MV-4-11 (cell line): Measurements from ENCODE around the gene ATAD3C.
"Not testable (repeated sequence)": the region's sequence is repeated elsewhere in the genome, so short reads cannot be mapped to it uniquely, and the experiment has no call there.

Source experiments
- DNase-seq: peaks from one replicate; lab custom pipeline; 2025; lab: John Stamatoyannopoulos, UW

The ATAD3C gene

GRCh38 chr1:1449099-1449739, at the start of gene ATAD3C:
Gene ATAD3C, plus strand, starts transcription at chr1:1449689. Its CDS starts 995 bp downstream, at chr1:1450684.
- DNase-seq, result no peak

- no peak for DNase-seq
Observed at GRCh38 chr1:1399872-1400575, 49.5 kb upstream of the ATAD3C start.

- DNase-seq, result no peak
Observed at GRCh38 chr1:1400576-1401456, 48.7 kb upstream of the ATAD3C start.

GRCh38 chr1:1401457-1402010, 48.0 kb upstream of the ATAD3C start:
- DNase-seq, result no peak

- DNase-seq, result peak; percentile 51
Observed at GRCh38 chr1:1402072-1402900, 47.2 kb upstream of the ATAD3C start.

- DNase-seq, result not testable (repeated sequence)
Observed at GRCh38 chr1:1402901-1403392, 46.5 kb upstream of the ATAD3C start.

- DNase-seq, result no peak
Observed at GRCh38 chr1:1403653-1404052, 45.8 kb upstream of the ATAD3C start.

- no peak for DNase-seq
Observed at GRCh38 chr1:1406101-1406820, 43.2 kb upstream of the ATAD3C start.

- DNase-seq, result peak; percentile 89
Observed at GRCh38 chr1:1406821-1407635, 42.5 kb upstream of the ATAD3C start, which contains the start of gene MRPL20. Gene MRPL20, minus strand, starts transcription at chr1:1407293. Its CDS starts 76 bp downstream, at chr1:1407217.

GRCh38 chr1:1407636-1408318, 41.7 kb upstream of the ATAD3C start:
- no peak for DNase-seq

- not testable (repeated sequence) for DNase-seq
Observed at GRCh38 chr1:1410238-1410637, 39.3 kb upstream of the ATAD3C start.

GRCh38 chr1:1411626-1412025, 37.9 kb upstream of the ATAD3C start:
- DNase-seq, result no peak

- DNase-seq, result not testable (repeated sequence)
Observed at GRCh38 chr1:1412311-1412902, 37.1 kb upstream of the ATAD3C start.

GRCh38 chr1:1415751-1416150, 33.7 kb upstream of the ATAD3C start:
- no peak for DNase-seq

- DNase-seq, result not testable (repeated sequence)
Observed at GRCh38 chr1:1417396-1417795, 32.1 kb upstream of the ATAD3C start.

GRCh38 chr1:1417825-1418463, 31.5 kb upstream of the ATAD3C start:
- not testable (repeated sequence) for DNase-seq

- DNase-seq, result peak; percentile 8
Observed at GRCh38 chr1:1418464-1419362, 30.8 kb upstream of the ATAD3C start.
